Myocyte (in vitro differentiated cells): Measurements from ENCODE around the gene HIGD2A. TPM values are rescaled to one million over a fixed set of nuclear protein-coding genes. Genes with fewer than 3 reads are reported as not detected.

Source experiments
- DNase-seq: peaks from one replicate; pipeline ENCODE4 v3.0.0-alpha.2; 2012; ENCODE audit warnings: low read depth
- microRNA counts: library from miRNA; unstranded; fragments of <30 nt; microRNA quantifications from one replicate; lab custom pipeline; 2016
- microRNA-seq: library from miRNA; unstranded; fragments of <30 nt; microRNA quantifications from one replicate; pipeline ENCODE4, GENCODE V29; 2016
- total RNA-seq: library from RNA; depleted of rRNA; stranded (reverse); fragments of >200 nt; gene quantifications from 2 replicates; pipeline ENCODE4 v1.2.3, GENCODE V29; 2014

Gene HIGD2A
- total RNA-seq, 1 donor from 2014 or later = 125 TPM

GRCh38 chr5:176415240-176415951 is 26.8 kb downstream of the HIGD2A start:
- peak; percentile 77 for DNase-seq

GRCh38 chr5:176415952-176416924 is 27.7 kb downstream of the HIGD2A start, which contains the start of gene CLTB:
Gene CLTB (minus strand): TSS chr5:176416539. CDS start chr5:176416363, 176 bp downstream.
- DNase-seq = peak; percentile 85

- no peak for DNase-seq
These were observed 28.4 kb downstream of the HIGD2A start for GRCh38 chr5:176416965-176417364.

GRCh38 chr5:176418251-176418650 is 29.7 kb downstream of the HIGD2A start:
- no peak for DNase-seq

GRCh38 chr5:176420086-176420485 is 31.5 kb downstream of the HIGD2A start:
- no peak for DNase-seq

- DNase-seq = no peak
These were observed 32.5 kb downstream of the HIGD2A start for GRCh38 chr5:176420972-176421544.

- no peak for DNase-seq
These were observed 35.6 kb downstream of the HIGD2A start for GRCh38 chr5:176424181-176424580.

GRCh38 chr5:176425138-176425537 is 36.6 kb downstream of the HIGD2A start:
- DNase-seq = no peak

- no peak for DNase-seq
These were observed 37.2 kb downstream of the HIGD2A start for GRCh38 chr5:176425791-176426190.

- no peak for DNase-seq
These were observed 38.3 kb downstream of the HIGD2A start for GRCh38 chr5:176426876-176427275.

- DNase-seq = no peak
These were observed 39.4 kb downstream of the HIGD2A start for GRCh38 chr5:176427971-176428370.

- no peak for DNase-seq
These were observed 41.4 kb downstream of the HIGD2A start for GRCh38 chr5:176429972-176430371.

- DNase-seq = no peak
These were observed 44.2 kb downstream of the HIGD2A start for GRCh38 chr5:176432707-176433106.

GRCh38 chr5:176436656-176437055 is 48.1 kb downstream of the HIGD2A start:
- no peak for DNase-seq

- peak; percentile 84 for DNase-seq
These were observed 50.6 kb downstream of the HIGD2A start for GRCh38 chr5:176438959-176439757.

MicroRNAs encoded within 50 kb of the gene (microRNA counts, 767-probe panel; counts per million panel counts)
- not detected for microRNA hsa-miR-1271-5p (lab: Ali Mortazavi, UCI)

Small RNAs within 50 kb of the gene (microRNA-seq; reads per million reads assigned to microRNA genes)
- gene MIR1271 = 4.8 reads per million, percentile 21 among the genes with 10 or more reads in this experiment

Other genes starting within 250 kb of the HIGD2A start
- gene SIMC1, start 150.3 kb upstream of the HIGD2A start, total RNA-seq = 3.2 and 7.8 TPM in 2 replicates
- gene KIAA1191, start 27.0 kb upstream of the HIGD2A start, total RNA-seq = 96.3 and 103 TPM in 2 replicates
- 6.5 TPM in 2 replicates for gene ARL10, start 23.3 kb upstream of the HIGD2A start, total RNA-seq
- gene NOP16, start 153 bp upstream of the HIGD2A start, total RNA-seq = 17.4 and 29.7 TPM in 2 replicates
- gene CLTB, start 27.8 kb downstream of the HIGD2A start, total RNA-seq = 211 and 223 TPM in 2 replicates
- 23.5 and 25.0 TPM in 2 replicates for gene FAF2, start 59.6 kb downstream of the HIGD2A start, total RNA-seq
- 9.6 and 10.6 TPM in 2 replicates for gene RNF44, start 148.7 kb downstream of the HIGD2A start, total RNA-seq
- not detected in 2 replicates for gene CDHR2, start 160.6 kb downstream of the HIGD2A start, total RNA-seq
- gene GPRIN1, start 221.4 kb downstream of the HIGD2A start, total RNA-seq = 5.2 and 9.6 TPM in 2 replicates
- gene SNCB, start 241.8 kb downstream of the HIGD2A start, total RNA-seq = 0.16 and 1.0 TPM in 2 replicates
- not detected in 2 replicates for gene EIF4E1B, start 241.9 kb downstream of the HIGD2A start, total RNA-seq